ENCODE measurements around the gene MYO10. TPM values are rescaled to one million over a fixed set of nuclear protein-coding genes. Genes with fewer than 3 reads are reported as not detected.

Gene MYO10
- total RNA-seq, 1 experiment from 2014 or later = 89.8 TPM

DNA sequence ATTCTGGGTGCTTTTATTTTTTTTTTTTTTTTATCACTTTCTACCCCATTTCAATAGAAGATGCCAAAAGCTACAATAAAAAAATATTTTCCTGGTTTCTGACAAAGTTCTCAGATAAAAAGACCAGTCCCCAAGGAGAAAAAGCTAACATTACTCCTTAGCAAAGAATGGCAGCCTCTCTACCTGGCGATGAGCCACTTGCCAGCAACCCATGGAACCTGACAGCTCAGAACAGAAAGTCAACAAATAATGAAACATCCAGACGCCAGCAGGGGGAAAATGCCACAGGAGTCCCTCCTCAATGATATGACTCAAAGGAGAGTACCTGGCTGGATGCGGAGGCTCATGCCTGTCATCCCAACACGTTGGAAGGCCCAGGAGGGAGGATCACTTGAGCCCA is 123.2 kb downstream of the MYO10 start (continued):
- TF ChIP-seq, protein P1, sequence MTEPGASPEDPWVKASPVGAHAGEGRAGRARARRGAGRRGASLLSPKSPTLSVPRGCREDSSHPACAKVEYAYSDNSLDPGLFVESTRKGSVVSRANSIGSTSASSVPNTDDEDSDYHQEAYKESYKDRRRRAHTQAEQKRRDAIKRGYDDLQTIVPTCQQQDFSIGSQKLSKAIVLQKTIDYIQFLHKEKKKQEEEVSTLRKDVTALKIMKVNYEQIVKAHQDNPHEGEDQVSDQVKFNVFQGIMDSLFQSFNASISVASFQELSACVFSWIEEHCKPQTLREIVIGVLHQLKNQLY (CRISPR knock-in tag; IDR thresholded peaks at IDR 0.05) = no peak
- no peak for TF ChIP-seq ESRRA (CRISPR knock-in tag; IDR thresholded peaks at IDR 0.05; ENCODE audit: borderline replicate concordance)
- TF ChIP-seq, protein P2, sequence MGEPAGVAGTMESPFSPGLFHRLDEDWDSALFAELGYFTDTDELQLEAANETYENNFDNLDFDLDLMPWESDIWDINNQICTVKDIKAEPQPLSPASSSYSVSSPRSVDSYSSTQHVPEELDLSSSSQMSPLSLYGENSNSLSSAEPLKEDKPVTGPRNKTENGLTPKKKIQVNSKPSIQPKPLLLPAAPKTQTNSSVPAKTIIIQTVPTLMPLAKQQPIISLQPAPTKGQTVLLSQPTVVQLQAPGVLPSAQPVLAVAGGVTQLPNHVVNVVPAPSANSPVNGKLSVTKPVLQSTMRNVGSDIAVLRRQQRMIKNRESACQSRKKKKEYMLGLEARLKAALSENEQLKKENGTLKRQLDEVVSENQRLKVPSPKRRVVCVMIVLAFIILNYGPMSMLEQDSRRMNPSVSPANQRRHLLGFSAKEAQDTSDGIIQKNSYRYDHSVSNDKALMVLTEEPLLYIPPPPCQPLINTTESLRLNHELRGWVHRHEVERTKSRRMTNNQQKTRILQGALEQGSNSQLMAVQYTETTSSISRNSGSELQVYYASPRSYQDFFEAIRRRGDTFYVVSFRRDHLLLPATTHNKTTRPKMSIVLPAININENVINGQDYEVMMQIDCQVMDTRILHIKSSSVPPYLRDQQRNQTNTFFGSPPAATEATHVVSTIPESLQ (CRISPR knock-in tag; IDR thresholded peaks at IDR 0.05) = no peak
- TF ChIP-seq, protein P3, sequence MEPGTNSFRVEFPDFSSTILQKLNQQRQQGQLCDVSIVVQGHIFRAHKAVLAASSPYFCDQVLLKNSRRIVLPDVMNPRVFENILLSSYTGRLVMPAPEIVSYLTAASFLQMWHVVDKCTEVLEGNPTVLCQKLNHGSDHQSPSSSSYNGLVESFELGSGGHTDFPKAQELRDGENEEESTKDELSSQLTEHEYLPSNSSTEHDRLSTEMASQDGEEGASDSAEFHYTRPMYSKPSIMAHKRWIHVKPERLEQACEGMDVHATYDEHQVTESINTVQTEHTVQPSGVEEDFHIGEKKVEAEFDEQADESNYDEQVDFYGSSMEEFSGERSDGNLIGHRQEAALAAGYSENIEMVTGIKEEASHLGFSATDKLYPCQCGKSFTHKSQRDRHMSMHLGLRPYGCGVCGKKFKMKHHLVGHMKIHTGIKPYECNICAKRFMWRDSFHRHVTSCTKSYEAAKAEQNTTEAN (CRISPR knock-in tag; IDR thresholded peaks at IDR 0.05) = no peak
- TF ChIP-seq, protein P4, sequence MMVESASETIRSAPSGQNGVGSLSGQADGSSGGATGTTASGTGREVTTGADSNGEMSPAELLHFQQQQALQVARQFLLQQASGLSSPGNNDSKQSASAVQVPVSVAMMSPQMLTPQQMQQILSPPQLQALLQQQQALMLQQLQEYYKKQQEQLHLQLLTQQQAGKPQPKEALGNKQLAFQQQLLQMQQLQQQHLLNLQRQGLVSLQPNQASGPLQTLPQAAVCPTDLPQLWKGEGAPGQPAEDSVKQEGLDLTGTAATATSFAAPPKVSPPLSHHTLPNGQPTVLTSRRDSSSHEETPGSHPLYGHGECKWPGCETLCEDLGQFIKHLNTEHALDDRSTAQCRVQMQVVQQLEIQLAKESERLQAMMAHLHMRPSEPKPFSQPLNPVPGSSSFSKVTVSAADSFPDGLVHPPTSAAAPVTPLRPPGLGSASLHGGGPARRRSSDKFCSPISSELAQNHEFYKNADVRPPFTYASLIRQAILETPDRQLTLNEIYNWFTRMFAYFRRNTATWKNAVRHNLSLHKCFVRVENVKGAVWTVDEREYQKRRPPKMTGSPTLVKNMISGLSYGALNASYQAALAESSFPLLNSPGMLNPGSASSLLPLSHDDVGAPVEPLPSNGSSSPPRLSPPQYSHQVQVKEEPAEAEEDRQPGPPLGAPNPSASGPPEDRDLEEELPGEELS (CRISPR knock-in tag; IDR thresholded peaks at IDR 0.05) = no peak

DNA sequence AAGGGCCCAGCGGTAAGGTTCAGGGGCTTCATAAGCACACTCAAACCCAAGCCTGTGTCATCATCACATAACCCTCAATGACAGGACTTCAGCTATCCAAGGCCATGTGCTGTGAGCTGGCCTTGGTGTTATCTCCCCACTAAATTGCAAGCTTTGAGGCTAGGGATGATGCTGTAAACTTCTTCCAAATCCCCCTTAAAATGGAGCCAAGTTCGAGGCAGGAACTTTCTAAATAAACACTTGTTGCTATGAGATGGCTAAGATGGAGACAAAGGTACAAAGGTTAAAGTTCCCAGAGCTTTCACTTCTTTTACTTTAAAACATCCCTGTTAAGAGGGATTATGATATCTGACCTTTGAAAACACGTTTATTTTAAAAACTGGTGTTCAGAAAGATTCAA is 123.6 kb downstream of the MYO10 start:
- POLR2A ChIA-PET = no interaction called here

More for the DNA sequence above, 123.6 kb downstream of the MYO10 start:
- no peaks in the 10 kb centered on the region for H3K27me3 Mint-ChIP-seq (ENCODE audit: low read depth)
- no peak overlapping the region for H3K4me3 Mint-ChIP-seq
- H3K9me3 Mint-ChIP-seq = no peaks in the 10 kb centered on the region
- TF ChIP-seq OVOL2 (CRISPR knock-in tag; IDR thresholded peaks at IDR 0.05; ENCODE audit: borderline replicate concordance) (no peak), ZNF219 (CRISPR knock-in tag; IDR thresholded peaks at IDR 0.05; ENCODE audit: borderline replicate concordance) (no peak), ATF1 (CRISPR knock-in tag; IDR thresholded peaks at IDR 0.05) (no peak), NFYB (CRISPR knock-in tag; conservative IDR thresholded peaks at IDR 0.05; ENCODE audit: low read depth) (no peak), GRHL2 (CRISPR knock-in tag; IDR thresholded peaks at IDR 0.05; ENCODE audit: insufficient replicate concordance, severe bottlenecking) (no peak), ZBTB21 (CRISPR knock-in tag; IDR thresholded peaks at IDR 0.05; ENCODE audit: borderline replicate concordance) (no peak), SP1 (CRISPR knock-in tag; conservative IDR thresholded peaks at IDR 0.05) (no peak), TEAD1 (CRISPR knock-in tag; IDR thresholded peaks at IDR 0.05) (no peak), JAZF1 (CRISPR knock-in tag; IDR thresholded peaks at IDR 0.05) (no peak), ZNF138 (CRISPR knock-in tag; conservative IDR thresholded peaks at IDR 0.05) (no peak), ZNF671 (CRISPR knock-in tag; IDR thresholded peaks at IDR 0.05) (no peak), CREB1 (CRISPR knock-in tag; IDR thresholded peaks at IDR 0.05) (no peak), SOX15 (CRISPR knock-in tag; IDR thresholded peaks at IDR 0.05) (no peak), CBFB (CRISPR knock-in tag; IDR thresholded peaks at IDR 0.05; ENCODE audit: low read depth) (no peak), FOXP1 (CRISPR knock-in tag; IDR thresholded peaks at IDR 0.05; ENCODE audit: borderline replicate concordance) (no peak), RORB (CRISPR knock-in tag; IDR thresholded peaks at IDR 0.05) (no peak)
- TF ChIP-seq, protein P5, sequence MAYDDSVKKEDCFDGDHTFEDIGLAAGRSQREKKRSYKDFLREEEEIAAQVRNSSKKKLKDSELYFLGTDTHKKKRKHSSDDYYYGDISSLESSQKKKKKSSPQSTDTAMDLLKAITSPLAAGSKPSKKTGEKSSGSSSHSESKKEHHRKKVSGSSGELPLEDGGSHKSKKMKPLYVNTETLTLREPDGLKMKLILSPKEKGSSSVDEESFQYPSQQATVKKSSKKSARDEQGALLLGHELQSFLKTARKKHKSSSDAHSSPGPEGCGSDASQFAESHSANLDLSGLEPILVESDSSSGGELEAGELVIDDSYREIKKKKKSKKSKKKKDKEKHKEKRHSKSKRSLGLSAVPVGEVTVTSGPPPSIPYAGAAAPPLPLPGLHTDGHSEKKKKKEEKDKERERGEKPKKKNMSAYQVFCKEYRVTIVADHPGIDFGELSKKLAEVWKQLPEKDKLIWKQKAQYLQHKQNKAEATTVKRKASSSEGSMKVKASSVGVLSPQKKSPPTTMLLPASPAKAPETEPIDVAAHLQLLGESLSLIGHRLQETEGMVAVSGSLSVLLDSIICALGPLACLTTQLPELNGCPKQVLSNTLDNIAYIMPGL (CRISPR knock-in tag; IDR thresholded peaks at IDR 0.05) = no peak
- TF ChIP-seq, protein P6, sequence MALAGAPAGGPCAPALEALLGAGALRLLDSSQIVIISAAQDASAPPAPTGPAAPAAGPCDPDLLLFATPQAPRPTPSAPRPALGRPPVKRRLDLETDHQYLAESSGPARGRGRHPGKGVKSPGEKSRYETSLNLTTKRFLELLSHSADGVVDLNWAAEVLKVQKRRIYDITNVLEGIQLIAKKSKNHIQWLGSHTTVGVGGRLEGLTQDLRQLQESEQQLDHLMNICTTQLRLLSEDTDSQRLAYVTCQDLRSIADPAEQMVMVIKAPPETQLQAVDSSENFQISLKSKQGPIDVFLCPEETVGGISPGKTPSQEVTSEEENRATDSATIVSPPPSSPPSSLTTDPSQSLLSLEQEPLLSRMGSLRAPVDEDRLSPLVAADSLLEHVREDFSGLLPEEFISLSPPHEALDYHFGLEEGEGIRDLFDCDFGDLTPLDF (CRISPR knock-in tag; IDR thresholded peaks at IDR 0.05) = no peak
- TF ChIP-seq, protein P7, sequence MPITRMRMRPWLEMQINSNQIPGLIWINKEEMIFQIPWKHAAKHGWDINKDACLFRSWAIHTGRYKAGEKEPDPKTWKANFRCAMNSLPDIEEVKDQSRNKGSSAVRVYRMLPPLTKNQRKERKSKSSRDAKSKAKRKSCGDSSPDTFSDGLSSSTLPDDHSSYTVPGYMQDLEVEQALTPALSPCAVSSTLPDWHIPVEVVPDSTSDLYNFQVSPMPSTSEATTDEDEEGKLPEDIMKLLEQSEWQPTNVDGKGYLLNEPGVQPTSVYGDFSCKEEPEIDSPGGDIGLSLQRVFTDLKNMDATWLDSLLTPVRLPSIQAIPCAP (CRISPR knock-in tag; IDR thresholded peaks at IDR 0.05) = no peak
- TF ChIP-seq, protein P8, sequence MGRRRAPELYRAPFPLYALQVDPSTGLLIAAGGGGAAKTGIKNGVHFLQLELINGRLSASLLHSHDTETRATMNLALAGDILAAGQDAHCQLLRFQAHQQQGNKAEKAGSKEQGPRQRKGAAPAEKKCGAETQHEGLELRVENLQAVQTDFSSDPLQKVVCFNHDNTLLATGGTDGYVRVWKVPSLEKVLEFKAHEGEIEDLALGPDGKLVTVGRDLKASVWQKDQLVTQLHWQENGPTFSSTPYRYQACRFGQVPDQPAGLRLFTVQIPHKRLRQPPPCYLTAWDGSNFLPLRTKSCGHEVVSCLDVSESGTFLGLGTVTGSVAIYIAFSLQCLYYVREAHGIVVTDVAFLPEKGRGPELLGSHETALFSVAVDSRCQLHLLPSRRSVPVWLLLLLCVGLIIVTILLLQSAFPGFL (CRISPR knock-in tag; IDR thresholded peaks at IDR 0.05; ENCODE audit: borderline replicate concordance) = no peak
- ATAC-seq (no peak), DNase-seq (ENCODE audit: low spot score) (no peak)
- H3K4me1 Mint-ChIP-seq = peaks cover 9% of the 10 kb centered on the region
- CTCF ChIA-PET = interaction anchor here (0.8 to 1.2 kb wide), 2 partner anchors 320 to 377 kb away, joined by 3 to 4 read pairs; no protein-coding TSS in a partner anchor
- peaks cover 8% of the 10 kb centered on the region for H3K36me3 Mint-ChIP-seq
- no peak overlapping the region for H3K27ac Mint-ChIP-seq
